GM12878 (cell line): ENCODE results near the gene SCNN1A. TPM values are rescaled to one million over a fixed set of nuclear protein-coding genes. Genes with fewer than 3 reads are reported as not detected.

Source experiments
- ATAC-seq: fragments of 200-7000 bp; cut with Tn5 transposase; 3 replicates; pipeline ENCODE4 v1.9.1; 2020; ENCODE audit warnings: mild to moderate bottlenecking, moderate library complexity
- BruUV-seq: library from RNA; stranded (reverse); fragments of 400-500 nt; replicated peaks from 2 replicates; lab custom pipeline; 2021; lab: Mats Ljungman, UMichigan
- CTCF ChIA-PET: fragments of 300-600 bp; sonication (Branson Sonifier 250); formaldehyde crosslinking; extraction: SDS; loops from one replicate; lab custom pipeline; 2021; ENCODE audit warnings: inconsistent platforms; lab: Yijun Ruan, JAX
- POLR2A ChIA-PET: fragments of 350-600 bp; formaldehyde crosslinking; extraction: SDS; loops from one replicate; lab custom pipeline; 2021; ENCODE audit warnings: inconsistent platforms; lab: Charles Lee
- RAD21 ChIA-PET: fragments of 300-600 bp; sonication (Branson Sonifier 250); formaldehyde crosslinking; loops from one replicate; lab custom pipeline; 2023; ENCODE audit warnings: antibody characterized with exemption; ENCODE audit not compliant: unreplicated experiment; lab: Charles Lee
- SMC1A ChIA-PET: fragments of 300-600 bp; sonication (Branson Sonifier 250); formaldehyde crosslinking; loops from one replicate; lab custom pipeline; 2023; ENCODE audit not compliant: unreplicated experiment, uncharacterized antibody; lab: Charles Lee
- DNase-seq: peaks from one replicate; pipeline ENCODE4 v3.0.0-alpha.2; 2011; ENCODE audit warnings: low read depth, low spot score
- FAIRE-seq: peaks from 3 replicates; lab custom pipeline; 2011; peaks lifted over from hg19 to GRCh38; lab: Jason Lieb, UNC
- H2AFZ ChIP-seq: 2 replicates; pipeline ENCODE4 v1.6.0; 2011; ENCODE audit warnings: low read depth, low read length, control low read depth; ENCODE audit not compliant: control insufficient read depth
- H3K27ac ChIP-seq: 2 replicates; pipeline ENCODE4 v1.5.1; 2011; ENCODE audit warnings: control low read depth; ENCODE audit not compliant: control insufficient read depth, insufficient read depth
- H3K27me3 ChIP-seq, 2 experiments: replicated peaks in 1 of 2; 2 replicates each; pipeline versions ENCODE4 v1.6.0 to v1.6.1; 2011; ENCODE audit warnings: low read length in 1 of 2; ENCODE audit not compliant: control insufficient read depth in 2 of 2, insufficient read depth in 2 of 2
- H3K36me3 ChIP-seq, 2 experiments: 2 replicates each; pipeline ENCODE4 v1.5.1; 2011; ENCODE audit warnings: low read length in 1 of 2; ENCODE audit not compliant: control insufficient read depth in 2 of 2, insufficient read depth in 2 of 2
- H3K4me1 ChIP-seq: 2 replicates; pipeline ENCODE4 v1.6.1; 2011; ENCODE audit warnings: mild to moderate bottlenecking, low read length, moderate library complexity, mixed read lengths; ENCODE audit not compliant: control insufficient read depth, insufficient read depth
- H3K4me2 ChIP-seq: 2 replicates; pipeline ENCODE4 v1.6.0; 2011; ENCODE audit warnings: control low read depth; ENCODE audit not compliant: control insufficient read depth, insufficient read depth
- H3K4me3 ChIP-seq: fragments of 200-600 bp; sonication (generic); 2 replicates; pipeline ENCODE4 v1.5.1; 2016
- H3K79me2 ChIP-seq: 2 replicates; pipeline ENCODE4 v1.6.0; 2011; ENCODE audit warnings: low read length; ENCODE audit not compliant: control insufficient read depth, insufficient read depth
- H3K9ac ChIP-seq: 2 replicates; pipeline ENCODE4 v1.8.0; 2011; ENCODE audit warnings: low read length, control low read depth, mixed read lengths; ENCODE audit not compliant: control insufficient read depth, insufficient read depth
- H3K9me3 ChIP-seq: replicated peaks from 3 replicates; pipeline ENCODE4 v1.5.1; 2011; ENCODE audit warnings: mild to moderate bottlenecking, low read length; ENCODE audit not compliant: control insufficient read depth, insufficient read depth
- H4K20me1 ChIP-seq: 2 replicates; pipeline ENCODE4 v1.6.0; 2011; ENCODE audit not compliant: control insufficient read depth, insufficient read depth
- ATF7 ChIP-seq: fragments of 450-650 bp; IDR thresholded peaks from 2 replicates; pipeline ENCODE4 v1.6.1; 2016; ENCODE audit warnings: low read depth, mild to moderate bottlenecking
- MEF2B ChIP-seq: fragments of 450-650 bp; IDR thresholded peaks from 2 replicates; pipeline ENCODE4 v1.6.1; 2018; ENCODE audit warnings: mild to moderate bottlenecking, moderate library complexity; ENCODE audit not compliant: partially characterized antibody, poor library complexity, severe bottlenecking
- MYC ChIP-seq: IDR thresholded peaks from 2 replicates; pipeline ENCODE4 v1.6.1; 2011; ENCODE audit warnings: mild to moderate bottlenecking, low read length, moderate library complexity, inconsistent platforms; ENCODE audit not compliant: insufficient read depth, insufficient replicate concordance, insufficient read length, severe bottlenecking
- POU2F2 ChIP-seq: IDR thresholded peaks from 3 replicates; pipeline ENCODE4 v1.6.1; 2011; ENCODE audit warnings: low read depth, mild to moderate bottlenecking, low read length, borderline replicate concordance
- RCOR1 ChIP-seq: conservative IDR thresholded peaks from 2 replicates; pipeline ENCODE4 v1.6.1; 2012; ENCODE audit warnings: low read depth, low read length, improper control_type of control experiment
- SP1 ChIP-seq: IDR thresholded peaks from one replicate; pipeline ENCODE4 v1.6.1; 2011; ENCODE audit warnings: low read depth, low read length
- SRF ChIP-seq, 2 experiments: IDR thresholded peaks; 2 replicates each; pipeline ENCODE4 v1.6.1; 2011; ENCODE audit warnings: low read depth in 2 of 2, low read length in 2 of 2, mild to moderate bottlenecking in 1 of 2, moderate library complexity in 1 of 2
- TCF3 ChIP-seq: IDR thresholded peaks from 2 replicates; pipeline ENCODE4 v1.6.1; 2012; ENCODE audit warnings: low read depth, mild to moderate bottlenecking, low read length, borderline replicate concordance; ENCODE audit not compliant: insufficient read depth
- WGBS: methylation state at CpG from one replicate; pipeline ENCODE4 v1.1.6; 2016; ENCODE audit warnings: low lambda C conversion rate; ENCODE audit not compliant: insufficient replicate concordance, insufficient coverage; ENCODE audit errors: missing lambda C conversion rate; 5-methylcytosine and 5-hydroxymethylcytosine counted together
- in situ Hi-C: fragments of 300-500 bp; cut with MboI; formaldehyde crosslinking; loops from 9 replicates; pipeline ENCODE4 v1.14.3; 2018; ENCODE audit warnings: mixed read lengths
- intact Hi-C: fragments of 100-400 bp; cut with micrococcal nuclease; formaldehyde crosslinking; loops from one replicate; pipeline ENCODE4 v1.14.2; 2022; ENCODE audit not compliant: unreplicated experiment
- polyA plus RNA-seq, 11 experiments: library from polyadenylated mRNA; depleted of rRNA in 4 of 11; unstranded in 6 of 11; stranded (reverse) in 5 of 11; fragments of >200 nt; fragmentation: Nextera tagmentation in 4 of 11; fragmentation: Illumina TruSeq in 1 of 11; extraction: Ambion mirVana in 4 of 11; extraction: Trizol in 1 of 11; gene quantifications; 1 replicate in 1 of 11; 2 replicates in 10 of 11; pipeline versions ENCODE4 v1.2.1 to v1.2.3, GENCODE V29; 2011 to 2016; ENCODE audit warnings: inconsistent platforms in 2 of 11, missing spikeins in 2 of 11, low read depth in 1 of 11
- total RNA-seq, 4 experiments: library from RNA; depleted of rRNA in 3 of 4; stranded (reverse); fragments of >200 nt in 3 of 4; fragmentation: Illumina TruSeq in 1 of 4; extraction: Trizol in 1 of 4; gene quantifications; 2 replicates each; pipeline versions ENCODE4 v1.2.1 to v1.2.3, GENCODE V29; 2013 to 2021
- TF ChIP-seq, protein P1 (sequence below): fragments of 450-650 bp; formaldehyde crosslinking; IDR thresholded peaks from 2 replicates; pipeline ENCODE4 v1.4.0; 2022; ENCODE audit warnings: mild to moderate bottlenecking, moderate library complexity
- TF ChIP-seq, protein P2 (sequence below): fragments of 450-650 bp; IDR thresholded peaks from 2 replicates; pipeline ENCODE4 v1.6.1; 2017; ENCODE audit warnings: mild to moderate bottlenecking, moderate library complexity
- TF ChIP-seq, protein P3 (sequence below): IDR thresholded peaks from 2 replicates; pipeline ENCODE4 v1.6.1; 2012; ENCODE audit warnings: low read length, inconsistent platforms

SCNN1A gene
- total and polyA plus RNA-seq, 10 of the 15 experiments (the other 5 are each of a cell fraction or from before 2014, with no cell fraction given) = 0.14 to 0.69 TPM; not detected in 8

DNA sequence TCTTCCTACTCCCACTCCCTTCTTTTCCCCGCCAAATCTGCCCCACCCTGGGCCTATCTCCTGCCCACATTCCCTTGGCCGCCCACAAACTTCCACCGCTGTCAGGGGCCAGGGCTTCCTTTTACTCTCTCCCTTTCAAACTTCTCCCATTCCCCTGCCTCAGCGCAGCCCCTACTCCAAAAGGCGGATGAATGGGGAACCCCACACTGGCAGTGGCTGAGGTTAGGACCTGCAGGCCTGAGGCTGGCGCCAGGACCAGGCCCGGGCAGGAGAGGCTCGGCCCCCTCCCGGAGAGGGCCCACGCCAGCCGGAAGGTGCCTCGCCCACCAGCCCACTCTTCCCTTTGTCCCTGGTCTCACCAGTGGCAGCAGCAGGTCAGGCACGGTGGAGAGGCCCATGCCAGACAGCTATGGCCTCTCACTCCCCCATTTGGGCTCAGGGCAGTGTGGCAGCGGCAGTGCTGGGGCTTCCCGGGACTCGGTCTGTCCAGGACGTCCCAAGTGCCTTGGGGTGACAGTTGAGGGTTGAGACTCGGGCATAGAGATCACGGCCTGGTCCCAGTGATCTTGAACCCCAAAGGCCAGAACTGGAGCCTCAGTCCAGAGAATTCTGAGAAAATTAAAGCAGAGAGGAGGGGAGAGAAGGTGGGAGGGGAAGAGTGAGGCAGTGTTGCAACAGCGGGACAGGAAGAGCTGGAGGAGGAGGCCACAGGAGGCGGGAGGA is 33.8 kb downstream of the SCNN1A start, which contains the start of gene TNFRSF1A:
TSS of gene TNFRSF1A (minus strand) at position 660 of the 723 bp plus-strand sequence. CDS start at position 398, 262 bp downstream.
- Histone ChIP-seq H3K4me3 (peak within 1 kb of the TSS; percentile 97), H3K4me1 (peaks cover 29% of the 10 kb centered on the region), H3K4me2 (peak within 1 kb of the TSS; percentile 79), H2AFZ (peak within 1 kb of the TSS; percentile 97), H3K9me3 (no peaks in the 10 kb centered on the region), H3K36me3 (no peaks in the 10 kb centered on the region), H3K27ac (peak within 1 kb of the TSS; percentile 88), H4K20me1 (no peaks in the 10 kb centered on the region), H3K79me2 (peaks cover 45% of the 10 kb centered on the region), H3K27me3 (no peaks in the 10 kb centered on the region), H3K9ac (peak within 1 kb of the TSS; percentile 90)
- ChIA-PET RAD21 (interaction anchor here (0.7 to 3.7 kb wide), 6 partner anchors 16 to 122 kb away, joined by 3 to 21 read pairs (median 6); no protein-coding TSS in a partner anchor), SMC1A (interaction anchor here (0.7 to 4.2 kb wide), 4 partner anchors 17 to 124 kb away, joined by 3 to 19 read pairs (median 9); no protein-coding TSS in a partner anchor), POLR2A (interaction anchor here (0.5 to 2.6 kb wide), 10 partner anchors 9 to 174 kb away, joined by 3 to 14 read pairs (median 4); partner anchors contain the start of gene VAMP1), CTCF (interaction anchor here (0.6 to 3.5 kb wide), 6 partner anchors 10 to 803 kb away, joined by 3 to 19 read pairs (median 4); no protein-coding TSS in a partner anchor)
- BruUV-seq = TSS peak; percentile 74
- intact Hi-C loops = no loop called here
- WGBS = 15% methylated on average over 21 of the region's 21 CpGs
- FAIRE-seq = peak; percentile 75
- peak; percentile 59 for ATAC-seq
- DNase-seq = no peak
- in situ Hi-C loops = no loop called here
- TF ChIP-seq, protein P1, sequence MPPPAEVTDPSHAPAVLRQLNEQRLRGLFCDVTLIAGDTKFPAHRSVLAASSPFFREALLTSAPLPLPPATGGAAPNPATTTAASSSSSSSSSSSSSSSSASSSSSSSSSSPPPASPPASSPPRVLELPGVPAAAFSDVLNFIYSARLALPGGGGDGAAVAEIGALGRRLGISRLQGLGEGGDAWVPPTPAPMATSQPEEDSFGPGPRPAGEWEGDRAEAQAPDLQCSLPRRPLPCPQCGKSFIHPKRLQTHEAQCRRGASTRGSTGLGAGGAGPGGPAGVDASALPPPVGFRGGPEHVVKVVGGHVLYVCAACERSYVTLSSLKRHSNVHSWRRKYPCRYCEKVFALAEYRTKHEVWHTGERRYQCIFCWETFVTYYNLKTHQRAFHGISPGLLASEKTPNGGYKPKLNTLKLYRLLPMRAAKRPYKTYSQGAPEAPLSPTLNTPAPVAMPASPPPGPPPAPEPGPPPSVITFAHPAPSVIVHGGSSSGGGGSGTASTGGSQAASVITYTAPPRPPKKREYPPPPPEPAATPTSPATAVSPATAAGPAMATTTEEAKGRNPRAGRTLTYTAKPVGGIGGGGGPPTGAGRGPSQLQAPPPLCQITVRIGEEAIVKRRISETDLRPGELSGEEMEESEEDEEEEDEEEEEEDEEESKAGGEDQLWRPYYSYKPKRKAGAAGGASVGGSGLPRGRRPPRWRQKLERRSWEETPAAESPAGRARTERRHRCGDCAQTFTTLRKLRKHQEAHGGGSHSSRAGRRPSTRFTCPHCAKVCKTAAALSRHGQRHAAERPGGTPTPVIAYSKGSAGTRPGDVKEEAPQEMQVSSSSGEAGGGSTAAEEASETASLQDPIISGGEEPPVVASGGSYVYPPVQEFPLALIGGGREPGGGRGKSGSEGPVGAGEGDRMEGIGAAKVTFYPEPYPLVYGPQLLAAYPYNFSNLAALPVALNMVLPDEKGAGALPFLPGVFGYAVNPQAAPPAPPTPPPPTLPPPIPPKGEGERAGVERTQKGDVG (CRISPR knock-in tag) = no peak
- TF ChIP-seq MEF2B (no peak), RCOR1 (no peak), ATF7 (0 out of 2 replicates have a peak, but pooled peaks have one; percentile 21), POU2F2 (no peak), SP1 (no peak), MYC (no peak), SRF (IDR thresholded peaks at IDR 0.05; ENCODE audit: low read depth in 2 of 2, low read length in 2 of 2) (no peak), TCF3 (no peak)
- TF ChIP-seq, protein P2, sequence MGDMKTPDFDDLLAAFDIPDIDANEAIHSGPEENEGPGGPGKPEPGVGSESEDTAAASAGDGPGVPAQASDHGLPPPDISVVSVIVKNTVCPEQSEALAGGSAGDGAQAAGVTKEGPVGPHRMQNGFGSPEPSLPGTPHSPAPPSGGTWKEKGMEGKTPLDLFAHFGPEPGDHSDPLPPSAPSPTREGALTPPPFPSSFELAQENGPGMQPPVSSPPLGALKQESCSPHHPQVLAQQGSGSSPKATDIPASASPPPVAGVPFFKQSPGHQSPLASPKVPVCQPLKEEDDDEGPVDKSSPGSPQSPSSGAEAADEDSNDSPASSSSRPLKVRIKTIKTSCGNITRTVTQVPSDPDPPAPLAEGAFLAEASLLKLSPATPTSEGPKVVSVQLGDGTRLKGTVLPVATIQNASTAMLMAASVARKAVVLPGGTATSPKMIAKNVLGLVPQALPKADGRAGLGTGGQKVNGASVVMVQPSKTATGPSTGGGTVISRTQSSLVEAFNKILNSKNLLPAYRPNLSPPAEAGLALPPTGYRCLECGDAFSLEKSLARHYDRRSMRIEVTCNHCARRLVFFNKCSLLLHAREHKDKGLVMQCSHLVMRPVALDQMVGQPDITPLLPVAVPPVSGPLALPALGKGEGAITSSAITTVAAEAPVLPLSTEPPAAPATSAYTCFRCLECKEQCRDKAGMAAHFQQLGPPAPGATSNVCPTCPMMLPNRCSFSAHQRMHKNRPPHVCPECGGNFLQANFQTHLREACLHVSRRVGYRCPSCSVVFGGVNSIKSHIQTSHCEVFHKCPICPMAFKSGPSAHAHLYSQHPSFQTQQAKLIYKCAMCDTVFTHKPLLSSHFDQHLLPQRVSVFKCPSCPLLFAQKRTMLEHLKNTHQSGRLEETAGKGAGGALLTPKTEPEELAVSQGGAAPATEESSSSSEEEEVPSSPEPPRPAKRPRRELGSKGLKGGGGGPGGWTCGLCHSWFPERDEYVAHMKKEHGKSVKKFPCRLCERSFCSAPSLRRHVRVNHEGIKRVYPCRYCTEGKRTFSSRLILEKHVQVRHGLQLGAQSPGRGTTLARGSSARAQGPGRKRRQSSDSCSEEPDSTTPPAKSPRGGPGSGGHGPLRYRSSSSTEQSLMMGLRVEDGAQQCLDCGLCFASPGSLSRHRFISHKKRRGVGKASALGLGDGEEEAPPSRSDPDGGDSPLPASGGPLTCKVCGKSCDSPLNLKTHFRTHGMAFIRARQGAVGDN = no peak
- TF ChIP-seq, protein P3, sequence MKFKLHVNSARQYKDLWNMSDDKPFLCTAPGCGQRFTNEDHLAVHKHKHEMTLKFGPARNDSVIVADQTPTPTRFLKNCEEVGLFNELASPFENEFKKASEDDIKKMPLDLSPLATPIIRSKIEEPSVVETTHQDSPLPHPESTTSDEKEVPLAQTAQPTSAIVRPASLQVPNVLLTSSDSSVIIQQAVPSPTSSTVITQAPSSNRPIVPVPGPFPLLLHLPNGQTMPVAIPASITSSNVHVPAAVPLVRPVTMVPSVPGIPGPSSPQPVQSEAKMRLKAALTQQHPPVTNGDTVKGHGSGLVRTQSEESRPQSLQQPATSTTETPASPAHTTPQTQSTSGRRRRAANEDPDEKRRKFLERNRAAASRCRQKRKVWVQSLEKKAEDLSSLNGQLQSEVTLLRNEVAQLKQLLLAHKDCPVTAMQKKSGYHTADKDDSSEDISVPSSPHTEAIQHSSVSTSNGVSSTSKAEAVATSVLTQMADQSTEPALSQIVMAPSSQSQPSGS = no peak
